Urinary bladder (tissue), 4 donors: ENCODE measurements around the gene CTSO. TPM values are rescaled to one million over a fixed set of nuclear protein-coding genes. Genes with fewer than 3 reads are reported as not detected.
"Not testable (repeated sequence)": the region's sequence is repeated elsewhere in the genome, so short reads cannot be mapped to it uniquely, and the experiment has no call there.

Experiments
- DNase-seq: peaks from one replicate; pipeline ENCODE4 v3.0.0-alpha.2; 2015; ENCODE audit errors: extremely low spot score
- H3K27ac ChIP-seq: one replicate; pipeline ENCODE4 v1.5.1; 2013; ENCODE audit warnings: low read depth, mild to moderate bottlenecking, moderate library complexity
- H3K36me3 ChIP-seq: one replicate; pipeline ENCODE4 v1.6.1; 2013; ENCODE audit warnings: mild to moderate bottlenecking, moderate library complexity; ENCODE audit not compliant: insufficient read depth
- H3K4me1 ChIP-seq: one replicate; pipeline ENCODE4 v1.6.1; 2013; ENCODE audit warnings: mild to moderate bottlenecking, moderate library complexity; ENCODE audit not compliant: insufficient read depth
- H3K4me3 ChIP-seq: one replicate; pipeline ENCODE4 v1.5.1; 2013; ENCODE audit warnings: low read depth, low read length
- WGBS: extraction: QIAGEN DNeasy Blood & Tissue Kit; methylation state at CpG from one replicate; pipeline ENCODE4 v1.1.7; 2013; 5-methylcytosine and 5-hydroxymethylcytosine counted together
- polyA plus RNA-seq: library from polyadenylated mRNA; stranded (reverse); fragments of 200-250 nt; gene quantifications from one replicate; pipeline ENCODE4 v1.2.3, GENCODE V29; 2013
- total RNA-seq: library from RNA; depleted of rRNA; stranded (reverse); fragments of >200 nt; gene quantifications from one replicate; pipeline ENCODE4 v1.2.3, GENCODE V29; 2014
- donor health status: healthy with polysubstance abuse.
- donor health status: healthy.

The CTSO gene
- total and polyA plus RNA-seq, 2 donors = 23.8 to 51.2 TPM

DNA sequence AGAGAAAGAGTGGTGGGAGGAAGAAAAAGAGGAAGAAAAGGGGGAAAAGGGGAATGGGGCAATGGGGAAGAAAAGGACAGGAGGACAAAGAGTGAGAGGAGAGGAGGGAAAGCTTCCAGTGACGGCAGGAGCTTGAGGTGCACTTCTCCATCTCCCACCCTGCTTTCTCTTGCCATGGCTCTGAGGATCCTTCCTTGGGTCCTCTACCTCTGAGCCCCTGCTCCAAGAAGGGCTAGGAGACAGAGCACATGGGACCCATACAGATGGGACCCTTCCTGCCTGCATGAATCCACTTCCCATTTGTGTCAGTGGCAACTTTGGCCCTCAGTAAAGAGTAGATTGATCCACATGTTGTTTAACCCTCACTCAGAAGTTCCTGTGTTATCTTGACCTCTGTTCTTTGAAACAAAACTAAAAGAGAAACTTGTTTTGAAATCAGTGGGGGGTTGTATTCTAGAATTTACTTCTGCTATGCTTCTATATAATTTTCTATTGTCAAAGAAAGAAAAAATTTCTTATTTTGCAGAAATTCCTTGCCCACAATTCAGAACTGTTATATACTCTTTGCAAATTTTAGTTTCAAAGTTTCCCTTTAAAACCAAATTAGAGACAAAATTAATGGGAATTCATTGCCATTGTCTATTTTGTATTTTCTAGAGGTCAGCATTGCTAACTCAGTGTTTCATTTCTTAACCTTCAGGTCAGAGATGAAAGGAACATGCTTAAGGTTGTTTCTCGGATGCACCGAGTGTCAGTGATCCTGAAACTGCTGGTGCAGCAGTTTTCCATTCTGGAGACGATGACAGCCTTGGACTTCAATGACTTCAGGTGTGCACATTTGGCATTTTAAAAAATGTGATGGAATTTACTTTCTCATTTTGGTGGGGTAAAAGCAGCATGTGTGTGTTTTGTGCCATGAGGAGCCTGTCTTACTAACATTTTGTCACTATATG is 45.2 kb downstream of the CTSO start:
- H3K4me1 ChIP-seq = no peaks in the 10 kb centered on the region
- no peak overlapping the region for H3K4me3 ChIP-seq
- no peak overlapping the region for H3K27ac ChIP-seq
- 93% methylated on average over 4 of the region's 4 CpGs for WGBS
- H3K36me3 ChIP-seq = no peaks in the 10 kb centered on the region
- DNase-seq = no peak

DNA sequence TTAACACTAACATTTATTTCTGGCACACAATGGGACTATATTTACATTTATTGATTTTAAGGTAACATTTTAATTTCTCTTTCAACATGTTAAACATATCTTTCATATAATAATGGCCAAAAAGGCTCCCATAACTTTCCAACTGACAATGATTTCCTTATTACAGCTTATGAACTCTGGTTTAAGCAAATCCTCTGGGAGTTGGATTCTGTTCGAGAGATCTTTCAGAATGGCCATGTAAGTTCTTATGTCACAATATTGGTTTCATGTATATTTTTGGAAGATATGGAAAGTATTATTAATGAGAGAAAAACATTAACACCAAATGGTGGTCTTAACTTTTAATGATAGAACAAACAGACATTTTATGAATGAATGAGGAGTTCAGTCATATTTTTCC is 46.1 kb downstream of the CTSO start:
- no peak overlapping the region for H3K27ac ChIP-seq
- H3K4me3 ChIP-seq = no peak overlapping the region
- H3K4me1 ChIP-seq = no peaks in the 10 kb centered on the region
- no peak for DNase-seq
- WGBS = 88% methylated on average over 1 of the region's 1 CpG
- no peaks in the 10 kb centered on the region for H3K36me3 ChIP-seq

DNA sequence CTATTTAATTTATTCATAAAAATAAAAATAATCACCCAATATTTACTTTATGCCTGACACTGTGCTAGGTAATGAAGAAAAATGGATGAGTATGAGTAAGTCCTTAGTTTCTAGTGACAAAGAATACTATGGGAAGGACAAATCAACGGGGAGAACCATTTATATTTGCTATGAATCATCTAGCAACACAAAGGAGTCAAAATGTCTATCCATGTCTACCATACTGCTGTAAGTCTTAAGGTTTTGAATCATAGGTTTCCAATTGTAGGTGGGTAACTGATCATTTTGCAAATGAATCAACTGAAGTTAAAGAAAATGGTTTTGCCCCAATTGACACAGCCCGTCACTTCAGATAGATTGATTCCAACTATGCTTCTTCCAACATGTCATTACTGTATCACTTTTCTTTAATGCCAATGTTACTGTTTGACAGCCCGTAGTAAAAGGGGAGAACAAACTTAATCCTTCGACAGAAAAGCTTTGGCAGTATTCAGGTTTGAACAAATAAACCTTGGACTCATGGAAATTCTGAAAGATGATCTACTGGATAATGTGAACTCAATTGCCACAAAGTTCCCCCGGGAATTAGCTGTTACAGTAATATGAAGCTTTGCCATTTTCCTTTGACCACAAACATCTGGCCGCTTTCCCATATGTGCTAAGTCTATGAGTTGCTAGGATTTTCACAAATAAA is 47.0 kb downstream of the CTSO start:
- WGBS = 62% methylated on average over 6 of the region's 6 CpGs
- Histone ChIP-seq H3K36me3 (no peaks in the 10 kb centered on the region), H3K4me3 (no peak overlapping the region), H3K4me1 (no peaks in the 10 kb centered on the region), H3K27ac (no peak overlapping the region)
- DNase-seq = no peak

DNA sequence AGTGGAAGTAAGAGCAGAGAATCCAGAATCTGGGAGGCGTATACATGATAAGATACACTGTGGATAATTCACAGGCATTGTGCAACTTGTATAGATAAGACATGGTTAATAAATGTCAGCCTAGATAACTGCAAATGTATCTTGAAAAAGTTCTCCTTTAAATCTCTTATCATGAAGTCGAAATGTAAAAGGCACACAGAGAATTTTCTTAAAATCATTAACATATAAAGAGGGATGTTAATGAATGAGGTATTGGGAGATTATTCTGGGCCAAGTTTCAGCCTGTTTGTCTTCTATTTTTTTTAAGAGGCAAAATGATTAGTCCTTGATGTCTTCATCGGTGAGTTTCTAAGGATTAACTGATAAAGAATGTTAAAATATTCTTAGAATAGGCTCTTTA is 49.3 kb downstream of the CTSO start:
- H3K4me3 ChIP-seq = no peak overlapping the region

DNA sequence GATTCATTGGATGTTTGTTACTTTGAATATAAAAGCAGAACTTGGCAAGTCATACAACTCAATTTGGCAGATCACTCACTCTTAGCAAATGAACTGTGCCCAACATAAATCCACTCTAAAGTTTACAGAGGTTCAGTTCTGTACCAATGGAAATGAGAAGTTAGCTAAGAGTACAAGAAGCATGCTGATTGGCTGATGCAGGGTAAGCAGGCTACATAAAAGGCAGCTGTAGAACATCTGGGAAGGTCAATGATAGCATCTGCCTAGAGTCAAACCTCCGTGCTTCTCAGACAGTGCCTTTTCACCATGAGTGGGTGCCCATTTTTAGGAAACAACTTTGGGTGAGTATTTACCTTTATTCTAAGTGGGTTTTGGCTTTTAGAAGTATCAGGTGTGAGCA is 50.2 kb downstream of the CTSO start, which contains the start of gene TDO2:
TDO2 (plus strand) TSS at position 244 of the 400 bp plus-strand sequence; CDS start at position 307, 63 bp downstream.
- no peak for DNase-seq
- Histone ChIP-seq H3K4me1 (no peaks in the 10 kb centered on the region), H3K27ac (no peak within 1 kb of the TSS), H3K36me3 (no peaks in the 10 kb centered on the region), H3K4me3 (no peak within 1 kb of the TSS)
- 51% methylated on average over 1 of the region's 1 CpG for WGBS

More for the DNA sequence above, 49.3 kb downstream of the CTSO start:
- no peak overlapping the region for H3K27ac ChIP-seq
- WGBS = 31% methylated on average over 3 of the region's 3 CpGs
- no peak for DNase-seq
- H3K4me1 ChIP-seq = no peaks in the 10 kb centered on the region
- no peaks in the 10 kb centered on the region for H3K36me3 ChIP-seq

DNA sequence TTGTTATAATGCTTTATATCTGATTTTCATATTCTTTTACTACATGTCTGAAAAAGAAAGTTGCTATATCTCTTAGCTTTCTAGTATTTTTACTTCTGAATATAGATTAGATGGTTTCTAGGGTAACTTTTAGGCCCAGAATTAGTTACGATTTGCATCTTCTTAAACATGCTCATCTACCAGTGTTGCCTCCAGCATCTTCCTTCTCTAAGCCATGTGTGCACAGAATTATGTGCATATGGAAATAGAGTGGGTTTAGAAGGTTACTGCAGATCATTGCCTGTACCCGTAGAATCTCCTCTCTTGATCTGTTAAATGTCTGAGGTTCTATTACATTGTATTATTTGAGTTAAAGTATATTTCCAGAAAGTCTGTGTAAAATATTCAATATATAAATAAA is 52.7 kb downstream of the CTSO start:
- 90% methylated on average over 2 of the region's 2 CpGs for WGBS
- Histone ChIP-seq H3K27ac (no peak overlapping the region), H3K4me3 (no peak overlapping the region), H3K4me1 (no peaks in the 10 kb centered on the region), H3K36me3 (no peaks in the 10 kb centered on the region)
- DNase-seq = no peak

DNA sequence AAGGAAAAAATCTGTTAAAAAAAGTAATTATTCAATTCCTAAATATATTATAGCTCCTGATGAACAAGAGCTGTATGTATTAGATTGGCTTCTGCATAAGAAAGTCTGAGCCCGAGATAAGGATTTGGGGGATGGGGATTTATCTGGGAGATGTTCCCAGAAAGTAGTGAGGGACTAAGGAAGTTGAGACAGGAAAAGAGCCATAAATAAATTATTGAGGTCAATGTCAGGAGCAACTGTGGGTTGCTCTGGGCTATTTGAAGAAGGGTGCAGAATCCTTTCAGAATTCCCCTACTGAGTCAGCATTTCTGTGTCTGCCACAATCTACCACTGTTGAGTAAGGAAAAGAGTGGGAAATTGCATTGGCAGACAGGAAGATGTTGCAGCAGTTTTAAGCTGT is 53.3 kb downstream of the CTSO start:
- DNase-seq = no peak
- Histone ChIP-seq H3K36me3 (no peaks in the 10 kb centered on the region), H3K4me3 (no peak overlapping the region), H3K27ac (no peak overlapping the region), H3K4me1 (no peaks in the 10 kb centered on the region)
- 29% methylated on average over 1 of the region's 1 CpG for WGBS

DNA sequence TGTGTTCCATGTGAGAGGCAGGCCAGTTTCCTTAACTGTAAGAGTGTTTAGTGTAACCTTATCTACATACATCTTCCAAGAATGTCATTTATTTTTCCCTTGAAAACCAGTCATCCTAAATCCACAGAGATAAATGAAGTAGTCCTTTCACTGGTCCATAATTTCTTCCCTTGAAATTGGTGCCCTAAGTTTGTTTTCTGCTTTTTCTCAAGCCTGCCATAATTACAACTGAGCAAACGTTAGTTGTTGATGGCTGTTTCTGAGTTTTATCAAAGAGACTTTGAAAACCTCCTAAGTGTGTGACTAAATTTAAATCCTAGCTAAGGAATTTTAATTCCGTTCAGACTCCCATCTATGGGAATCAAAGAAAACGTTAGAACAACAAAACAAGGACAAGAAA is 53.8 kb downstream of the CTSO start:
- no peaks in the 10 kb centered on the region for H3K36me3 ChIP-seq
- no peaks in the 10 kb centered on the region for H3K4me1 ChIP-seq
- DNase-seq = no peak
- WGBS = 12% methylated on average over 3 of the region's 3 CpGs
- H3K27ac ChIP-seq = no peak overlapping the region
- H3K4me3 ChIP-seq = no peak overlapping the region

DNA sequence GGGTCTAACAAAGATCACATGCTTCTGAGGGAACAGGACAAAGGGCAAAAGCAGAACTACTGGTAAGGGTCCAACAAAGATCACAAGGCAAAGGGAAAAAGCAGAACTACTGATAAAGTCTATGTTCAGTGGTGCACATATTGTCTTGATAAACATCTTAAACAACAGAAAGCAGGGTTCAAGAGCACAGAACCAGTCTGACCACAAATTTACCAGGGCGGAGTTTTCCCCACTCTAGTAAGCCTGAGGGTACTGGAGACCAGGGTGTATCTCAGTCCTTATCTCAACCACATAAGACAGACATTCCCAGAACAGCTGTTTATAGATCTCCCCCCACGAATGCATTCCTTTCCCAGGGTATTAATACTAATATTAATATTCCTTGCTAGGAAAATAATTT is 55.3 kb downstream of the CTSO start:
- not testable (repeated sequence) for H3K36me3 ChIP-seq, H3K4me3 ChIP-seq, DNase-seq, H3K4me1 ChIP-seq, H3K27ac ChIP-seq
- WGBS = 88% methylated on average over 2 of the region's 2 CpGs

DNA sequence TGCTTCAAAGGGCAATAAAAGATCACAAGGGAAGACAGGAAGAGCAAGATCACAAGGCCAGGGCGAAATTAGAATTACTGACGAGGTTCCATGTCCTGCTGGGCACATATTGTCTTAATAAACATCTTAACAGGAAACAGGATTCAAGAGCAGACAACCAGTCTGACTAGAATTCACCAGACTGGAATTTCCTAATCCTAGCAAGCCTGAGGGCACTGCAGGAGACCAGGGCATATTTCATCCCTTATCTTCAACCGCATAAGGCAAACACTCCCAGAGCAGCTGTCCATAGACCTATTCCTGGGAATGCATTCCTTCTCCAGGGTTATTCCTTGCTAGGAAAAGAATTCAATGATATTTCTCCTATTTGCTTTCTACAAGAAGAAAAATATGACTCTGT is 62.6 kb downstream of the CTSO start:
- DNase-seq = no peak
- Histone ChIP-seq H3K36me3 (no peaks in the 10 kb centered on the region), H3K4me1 (no peaks in the 10 kb centered on the region), H3K27ac (no peak overlapping the region), H3K4me3 (no peak overlapping the region)
- WGBS = 67% methylated on average over 3 of the region's 3 CpGs

DNA sequence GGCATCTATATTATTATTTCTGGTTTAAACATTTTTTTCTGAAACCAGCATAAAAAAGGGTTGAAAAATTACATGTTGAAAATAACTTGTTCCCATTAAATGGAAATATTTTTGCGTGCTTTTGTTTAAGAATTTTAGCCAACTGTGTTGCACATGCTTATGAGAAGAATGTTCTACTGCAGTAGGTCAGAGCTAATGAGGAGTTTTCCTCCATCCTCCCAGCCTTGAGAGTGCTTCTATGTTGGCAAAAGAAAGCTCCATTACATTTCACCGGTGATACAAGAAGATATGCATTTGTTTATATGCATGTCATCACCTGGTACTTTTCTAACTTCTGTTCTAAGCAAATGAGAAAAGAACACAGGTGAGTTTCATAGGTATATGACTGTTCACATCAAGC is 63.7 kb downstream of the CTSO start:
- DNase-seq = no peak
- Histone ChIP-seq H3K36me3 (no peaks in the 10 kb centered on the region), H3K4me1 (no peaks in the 10 kb centered on the region), H3K27ac (no peak overlapping the region), H3K4me3 (no peak overlapping the region)
- WGBS = 79% methylated on average over 2 of the region's 2 CpGs

DNA sequence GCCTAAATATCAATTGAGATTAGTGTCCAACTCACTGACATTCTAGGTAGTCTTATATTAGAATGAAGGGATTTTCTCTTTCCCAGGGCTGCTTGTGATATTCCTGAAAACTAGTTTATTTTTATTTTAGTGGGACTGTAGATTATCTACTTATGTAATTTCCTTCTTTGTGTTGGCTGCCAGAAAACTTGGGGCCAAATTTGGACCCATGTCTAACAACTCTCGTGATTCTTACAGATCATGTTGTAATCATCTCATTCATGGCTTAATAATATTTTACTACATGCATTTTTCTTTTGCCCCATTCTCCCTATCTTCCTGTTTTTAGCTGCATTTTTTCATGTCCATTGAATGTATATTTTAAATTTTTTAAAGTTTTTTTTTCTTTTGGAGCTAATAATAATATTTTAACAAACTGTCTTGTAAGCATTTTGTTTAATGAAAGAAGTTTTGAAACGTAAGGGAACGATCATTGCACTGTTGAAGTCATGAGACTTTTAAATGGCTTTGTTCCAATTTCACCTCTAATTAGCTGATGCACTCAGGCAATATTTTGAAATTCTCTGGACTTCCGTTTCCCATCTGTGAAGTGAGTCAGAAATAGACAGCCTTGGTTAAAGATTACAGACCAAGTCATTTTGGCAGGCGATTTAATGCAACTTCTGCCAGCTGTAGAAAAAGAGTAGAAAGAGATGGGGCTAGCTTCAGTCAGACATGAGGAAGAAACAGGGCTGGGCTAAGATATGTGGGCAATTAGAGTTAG is 64.5 kb downstream of the CTSO start:
- Histone ChIP-seq H3K27ac (no peak overlapping the region), H3K36me3 (no peaks in the 10 kb centered on the region), H3K4me1 (no peaks in the 10 kb centered on the region), H3K4me3 (no peak overlapping the region)
- 29% methylated on average over 5 of the region's 5 CpGs for WGBS
- DNase-seq = no peak

DNA sequence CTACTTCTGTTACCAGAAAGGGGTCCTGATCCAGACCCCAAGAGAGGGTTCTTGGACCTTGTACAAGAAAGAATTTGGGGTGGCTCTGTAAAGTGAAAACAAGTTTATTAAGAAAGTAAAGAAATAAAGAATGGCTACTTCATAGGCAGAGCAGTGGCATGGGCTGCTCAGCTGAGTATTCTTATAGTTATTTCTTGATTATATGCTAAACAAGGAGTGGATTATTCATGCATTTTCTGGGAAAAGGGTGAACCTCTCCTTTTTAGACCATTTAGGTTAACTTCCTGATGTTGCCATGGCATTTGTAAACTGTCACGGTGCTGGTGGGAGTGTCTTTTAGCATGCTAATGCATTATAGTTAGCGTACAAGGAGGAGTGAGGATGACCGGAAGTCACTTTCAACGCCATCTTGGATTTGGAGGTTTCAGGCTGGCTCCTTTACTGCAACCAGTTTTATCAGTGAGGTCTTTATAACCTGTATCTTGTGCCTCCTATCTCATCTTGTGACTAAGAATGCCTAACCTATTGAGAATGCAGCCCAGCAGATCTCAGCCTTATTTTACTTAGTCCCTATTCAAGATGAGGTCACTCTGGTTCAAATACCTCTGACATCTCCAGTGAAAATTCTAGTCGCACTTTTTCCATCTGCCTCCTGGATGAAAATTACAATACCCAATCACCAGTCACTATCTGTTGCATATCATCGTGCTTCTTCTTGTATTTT is 65.7 kb downstream of the CTSO start:
- no peak for DNase-seq

More for the DNA sequence above, 65.7 kb downstream of the CTSO start:
- H3K4me1 ChIP-seq = no peaks in the 10 kb centered on the region
- H3K36me3 ChIP-seq = no peaks in the 10 kb centered on the region
- no peak overlapping the region for H3K27ac ChIP-seq
- WGBS = 65% methylated on average over 6 of the region's 6 CpGs
- H3K4me3 ChIP-seq = no peak overlapping the region
